SJSA1 (cell line): ENCODE results near the gene TOMM70. TPM values are rescaled to one million over a fixed set of nuclear protein-coding genes. Genes with fewer than 3 reads are reported as not detected.
A peak's percentile ranks its signal among the peaks of the same experiment; 100 is the strongest.
"Not testable (repeated sequence)": the region's sequence is repeated elsewhere in the genome, so short reads cannot be mapped to it uniquely, and the experiment has no call there.

Experiments
- DNase-seq, 2 experiments: peaks; one replicate each; pipeline ENCODE4 v3.0.0-alpha.2; 2015 to 2020; ENCODE audit warnings: low spot score in 2 of 2, low read depth in 1 of 2
- H3K27ac ChIP-seq: fragments of 250-450 bp; sonication (Bioruptor Pico); 2 replicates; pipeline ENCODE4 v1.5.1; 2020; ENCODE audit warnings: mild to moderate bottlenecking, moderate library complexity
- H3K27me3 ChIP-seq: fragments of 250-450 bp; sonication (Bioruptor Pico); replicated peaks from 2 replicates; pipeline ENCODE4 v1.5.1; 2020; ENCODE audit warnings: mild to moderate bottlenecking, moderate library complexity
- H3K36me3 ChIP-seq: fragments of 250-450 bp; sonication (Bioruptor Pico); 2 replicates; pipeline ENCODE4 v1.5.1; 2020; ENCODE audit warnings: mild to moderate bottlenecking
- H3K4me1 ChIP-seq: fragments of 250-450 bp; sonication (Bioruptor Pico); replicated peaks from 2 replicates; pipeline ENCODE4 v1.6.1; 2021; ENCODE audit warnings: mild to moderate bottlenecking
- H3K4me3 ChIP-seq: fragments of 250-450 bp; sonication (Bioruptor Pico); 2 replicates; pipeline ENCODE4 v1.5.1; 2020; ENCODE audit warnings: mild to moderate bottlenecking
- H3K9me3 ChIP-seq: fragments of 250-450 bp; sonication (Bioruptor Pico); replicated peaks from 2 replicates; pipeline ENCODE4 v1.5.1; 2020; ENCODE audit warnings: mild to moderate bottlenecking
- total RNA-seq: library from RNA; depleted of rRNA; stranded (reverse); fragments of >200 nt; shearing (Covaris generic); gene quantifications from 2 replicates; pipeline ENCODE4 v1.2.3, GENCODE V29; 2014

Gene TOMM70
- total RNA-seq, 1 experiment from 2014 or later, result 58.5 TPM

GRCh38 chr3:100336229-100336628 is 64.7 kb downstream of the TOMM70 start:
- not testable (repeated sequence) for H3K4me1 ChIP-seq, H3K4me3 ChIP-seq, H3K9me3 ChIP-seq, H3K27ac ChIP-seq, DNase-seq, H3K27me3 ChIP-seq
- peaks cover 22% of the 10 kb centered on the region for H3K36me3 ChIP-seq

GRCh38 chr3:100335434-100335833 is 65.5 kb downstream of the TOMM70 start:
- no peaks in the 10 kb centered on the region for H3K9me3 ChIP-seq
- no peaks in the 10 kb centered on the region for H3K27me3 ChIP-seq
- H3K36me3 ChIP-seq, result peaks cover 16% of the 10 kb centered on the region
- no peak for DNase-seq
- peaks cover 9% of the 10 kb centered on the region for H3K4me1 ChIP-seq
- H3K4me3 ChIP-seq, result peak overlapping the region; percentile 91
- H3K27ac ChIP-seq, result peak overlapping the region; percentile 50; the same call in 1 of the 2 replicates

- H3K36me3 ChIP-seq, result peaks cover 13% of the 10 kb centered on the region
- H3K9me3 ChIP-seq, result no peaks in the 10 kb centered on the region
- H3K4me3 ChIP-seq, result peak within 1 kb of the TSS; percentile 91
- no peaks in the 10 kb centered on the region for H3K27me3 ChIP-seq
- peaks cover 9% of the 10 kb centered on the region for H3K4me1 ChIP-seq
- peak within 1 kb of the TSS; percentile 50 for H3K27ac ChIP-seq
- peak; percentile 72 to 76 for DNase-seq
These were observed 66.2 kb downstream of the TOMM70 start, which contains the start of gene NIT2 for GRCh38 chr3:100334488-100335351. TSS of gene NIT2 (plus strand) at chr3:100334757. CDS start at chr3:100334792, 35 bp downstream.

GRCh38 chr3:100333970-100334487 is 66.9 kb downstream of the TOMM70 start:
- no peaks in the 10 kb centered on the region for H3K27me3 ChIP-seq
- no peak for DNase-seq
- H3K36me3 ChIP-seq, result peaks cover 7% of the 10 kb centered on the region
- H3K4me1 ChIP-seq, result peaks cover 9% of the 10 kb centered on the region
- H3K27ac ChIP-seq, result peak overlapping the region; percentile 50; the same call in 1 of the 2 replicates
- peak overlapping the region; percentile 91 for H3K4me3 ChIP-seq
- H3K9me3 ChIP-seq, result no peaks in the 10 kb centered on the region

- no peak for DNase-seq
- no peaks in the 10 kb centered on the region for H3K27me3 ChIP-seq
- peaks cover 4% of the 10 kb centered on the region for H3K36me3 ChIP-seq
- peaks cover 9% of the 10 kb centered on the region for H3K4me1 ChIP-seq
- H3K9me3 ChIP-seq, result no peaks in the 10 kb centered on the region
- H3K4me3 ChIP-seq, result no peak overlapping the region
- no peak overlapping the region for H3K27ac ChIP-seq
These were observed 67.8 kb downstream of the TOMM70 start for GRCh38 chr3:100333051-100333450.

- H3K4me1 ChIP-seq, result peaks cover 9% of the 10 kb centered on the region
- DNase-seq, result no peak
- no peaks in the 10 kb centered on the region for H3K27me3 ChIP-seq
- H3K9me3 ChIP-seq, result no peaks in the 10 kb centered on the region
- no peak overlapping the region for H3K27ac ChIP-seq
- peaks cover 10% of the 10 kb centered on the region for H3K36me3 ChIP-seq
- no peak overlapping the region for H3K4me3 ChIP-seq
These were observed 69.2 kb downstream of the TOMM70 start for GRCh38 chr3:100331660-100332059.

- H3K4me1 ChIP-seq, result peaks cover 9% of the 10 kb centered on the region
These were observed 70.2 kb downstream of the TOMM70 start for GRCh38 chr3:100330651-100331050.

GRCh38 chr3:100329800-100330489 is 70.9 kb downstream of the TOMM70 start:
- Histone ChIP-seq H3K27ac (no peak overlapping the region), H3K36me3 (peaks cover 21% of the 10 kb centered on the region), H3K9me3 (no peaks in the 10 kb centered on the region), H3K27me3 (no peaks in the 10 kb centered on the region), H3K4me3 (no peak overlapping the region), H3K4me1 (peaks cover 6% of the 10 kb centered on the region)
- DNase-seq, result no peak

More at GRCh38 chr3:100330651-100331050, 70.2 kb downstream of the TOMM70 start:
- H3K27me3 ChIP-seq, result no peaks in the 10 kb centered on the region
- no peak overlapping the region for H3K4me3 ChIP-seq
- H3K36me3 ChIP-seq, result peaks cover 15% of the 10 kb centered on the region
- DNase-seq, result no peak
- H3K9me3 ChIP-seq, result no peaks in the 10 kb centered on the region
- H3K27ac ChIP-seq, result no peak overlapping the region

GRCh38 chr3:100327377-100327776 is 73.5 kb downstream of the TOMM70 start:
- DNase-seq, H3K9me3 ChIP-seq, H3K27me3 ChIP-seq, H3K4me1 ChIP-seq, H3K27ac ChIP-seq, H3K4me3 ChIP-seq: not testable (repeated sequence)
- H3K36me3 ChIP-seq, result peaks cover 26% of the 10 kb centered on the region

GRCh38 chr3:100325827-100326226 is 75.1 kb downstream of the TOMM70 start:
- H3K4me3 ChIP-seq, result no peak overlapping the region
- no peak overlapping the region for H3K27ac ChIP-seq
- H3K27me3 ChIP-seq, result no peaks in the 10 kb centered on the region
- no peaks in the 10 kb centered on the region for H3K9me3 ChIP-seq
- no peak for DNase-seq
- peaks cover 33% of the 10 kb centered on the region for H3K36me3 ChIP-seq
- no peaks in the 10 kb centered on the region for H3K4me1 ChIP-seq

GRCh38 chr3:100324044-100324443 is 76.8 kb downstream of the TOMM70 start:
- Histone ChIP-seq H3K4me3 (no peak overlapping the region), H3K4me1 (no peaks in the 10 kb centered on the region), H3K27ac (no peak overlapping the region), H3K9me3 (no peaks in the 10 kb centered on the region), H3K36me3 (peaks cover 46% of the 10 kb centered on the region), H3K27me3 (no peaks in the 10 kb centered on the region)
- DNase-seq, result no peak

- no peak for DNase-seq
- H3K27me3 ChIP-seq, result no peaks in the 10 kb centered on the region
- H3K36me3 ChIP-seq, result peaks cover 39% of the 10 kb centered on the region
- no peak overlapping the region for H3K4me3 ChIP-seq
- H3K9me3 ChIP-seq, result no peaks in the 10 kb centered on the region
- no peaks in the 10 kb centered on the region for H3K4me1 ChIP-seq
- H3K27ac ChIP-seq, result no peak overlapping the region
These were observed 80.9 kb downstream of the TOMM70 start for GRCh38 chr3:100319951-100320350.

- Histone ChIP-seq H3K27ac (no peak overlapping the region), H3K9me3 (no peaks in the 10 kb centered on the region), H3K4me3 (no peak overlapping the region), H3K27me3 (no peaks in the 10 kb centered on the region), H3K36me3 (peaks cover 32% of the 10 kb centered on the region), H3K4me1 (no peaks in the 10 kb centered on the region)
- DNase-seq, result no peak
These were observed 83.0 kb downstream of the TOMM70 start for GRCh38 chr3:100317912-100318311.

GRCh38 chr3:100316641-100317069 is 84.2 kb downstream of the TOMM70 start:
- H3K9me3 ChIP-seq, result no peaks in the 10 kb centered on the region
- DNase-seq, result peak in 1 of 2 experiments; percentile 41
- H3K27ac ChIP-seq, result no peak overlapping the region
- H3K4me1 ChIP-seq, result no peaks in the 10 kb centered on the region
- no peaks in the 10 kb centered on the region for H3K27me3 ChIP-seq
- peaks cover 30% of the 10 kb centered on the region for H3K36me3 ChIP-seq
- H3K4me3 ChIP-seq, result no peak overlapping the region
